Endothelial cell of coronary artery (primary cell): Measurements from ENCODE around the gene STMN1. TPM values are rescaled to one million over a fixed set of nuclear protein-coding genes. Genes with fewer than 3 reads are reported as not detected.

Experiments
- total RNA-seq: library from RNA; depleted of rRNA; stranded (reverse); fragments of >200 nt; gene quantifications from 2 replicates; pipeline ENCODE4 v1.2.3, GENCODE V29; 2014

STMN1 gene
- total RNA-seq = 79.3 and 178 TPM in 2 replicates

DNA sequence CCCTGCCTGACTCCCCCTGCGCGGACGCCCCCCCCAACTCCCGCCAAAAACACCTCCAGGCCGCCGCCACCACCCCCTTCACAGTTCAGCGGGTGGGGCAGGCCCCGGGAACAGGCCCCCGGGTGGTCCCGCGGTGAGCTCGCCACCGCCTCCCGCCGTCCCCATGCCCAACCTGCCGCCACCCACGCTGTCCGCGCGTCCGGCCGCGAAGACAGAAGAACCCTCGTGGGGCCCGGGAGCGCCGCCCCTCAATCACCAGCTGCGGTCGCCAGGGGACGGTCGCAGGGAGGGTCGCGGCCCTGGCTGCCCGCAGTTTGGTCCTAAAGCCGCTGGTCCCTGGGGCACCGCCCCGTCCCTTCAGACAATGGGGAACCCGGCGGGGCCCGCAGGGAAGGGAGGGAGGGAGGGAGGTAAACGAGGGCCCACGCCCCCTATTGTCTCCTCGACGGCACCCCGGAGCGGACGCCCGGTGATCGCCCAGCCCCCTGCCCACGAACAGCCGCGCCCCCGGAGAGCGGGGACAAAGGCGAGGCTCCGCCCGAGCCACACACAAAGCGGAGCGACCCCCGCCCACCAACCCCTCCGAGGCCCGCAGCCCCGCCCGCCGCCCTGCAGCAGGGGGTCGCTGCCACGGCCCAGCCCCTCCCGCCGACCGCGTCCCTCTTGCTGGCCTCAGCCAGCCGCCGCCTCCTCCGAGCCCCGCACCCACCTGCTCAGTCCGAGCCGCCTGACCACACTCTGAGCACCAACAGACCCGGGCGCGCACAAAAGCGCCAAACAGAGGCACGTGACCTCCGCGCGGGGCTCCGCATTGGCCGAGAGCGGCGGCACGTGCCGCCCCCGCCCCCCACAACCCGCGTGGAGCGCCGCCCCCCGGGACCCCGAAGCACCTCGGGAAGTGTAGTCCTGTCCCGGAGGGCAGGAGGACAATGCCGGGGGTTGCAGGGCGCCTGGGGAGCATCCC, at the start of gene STMN1:
TSS of gene STMN1 (minus strand) at position 740 of the 964 bp plus-strand sequence. CDS start 1,743 bp downstream, outside the sequence.

GRCh38 chr1:25875154-25875855, 30.9 kb downstream of the STMN1 start, which contains the start of gene PAQR7:
PAQR7 (minus strand) TSS chr1:25875708; CDS start chr1:25863839, 11,869 bp downstream.

DNA sequence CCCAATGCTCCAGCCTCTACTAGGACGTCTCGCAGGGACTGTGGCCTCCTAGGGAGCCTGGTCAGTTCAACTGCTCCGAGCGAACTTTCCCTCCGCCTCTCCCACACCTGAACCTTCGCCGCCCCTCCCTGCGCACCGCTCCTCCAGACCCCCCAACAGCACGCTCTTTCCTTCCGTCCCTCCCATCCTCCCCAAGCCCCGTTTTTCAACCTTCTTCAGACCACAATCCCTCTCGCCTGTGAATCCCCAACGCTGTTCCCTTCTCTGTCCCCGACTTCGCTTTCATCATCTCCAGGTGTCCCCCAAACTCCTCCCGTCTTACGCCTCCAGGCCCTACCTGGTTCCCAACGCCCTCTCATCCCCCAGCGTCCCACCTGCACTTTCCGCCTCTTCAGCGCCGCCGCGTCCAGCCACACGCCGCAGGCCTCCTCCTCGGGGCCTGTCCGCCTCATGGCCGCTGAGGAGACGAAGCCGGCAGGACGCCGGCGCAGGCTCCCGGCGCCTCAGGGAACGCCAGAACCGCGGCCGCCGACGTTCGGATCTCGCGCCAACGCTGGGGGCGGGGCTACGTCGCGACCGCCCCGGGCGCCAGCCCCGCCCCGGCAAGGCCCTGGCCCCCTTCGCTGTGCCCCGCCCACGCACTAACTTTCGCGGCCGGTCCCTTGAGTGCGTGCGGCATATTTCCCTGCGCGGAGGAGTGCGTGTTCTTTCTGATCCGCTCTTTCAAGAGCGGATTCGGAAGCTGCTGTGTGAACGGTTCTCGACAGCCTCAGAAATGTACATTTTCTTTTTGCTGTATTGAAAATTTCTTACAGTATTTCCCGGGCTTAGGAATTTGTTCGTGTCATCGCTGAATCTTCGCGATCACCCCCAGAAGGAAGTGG, 47.1 kb downstream of the STMN1 start, which contains the start of gene AUNIP:
TSS of gene AUNIP (minus strand) at position 552 of the 884 bp plus-strand sequence. CDS start at position 452, 100 bp downstream.

Other genes starting within 250 kb of the STMN1 start
- 20.0 and 33.1 TPM in 2 replicates for gene SELENON, start 106.2 kb downstream of the STMN1 start, total RNA-seq
- gene MTFR1L, start 86.5 kb downstream of the STMN1 start, total RNA-seq = 21.6 and 22.8 TPM in 2 replicates
- 1.4 and 3.9 TPM in 2 replicates for gene AUNIP, start 47.0 kb downstream of the STMN1 start, total RNA-seq
- 5.5 and 7.0 TPM in 2 replicates for gene PAQR7, start 30.7 kb downstream of the STMN1 start, total RNA-seq
- gene PAFAH2, start 91.6 kb upstream of the STMN1 start, total RNA-seq = 4.6 and 5.7 TPM in 2 replicates
- not detected in 2 replicates for gene EXTL1, start 115.4 kb upstream of the STMN1 start, total RNA-seq
- not detected in 2 replicates for gene SLC30A2, start 139.7 kb upstream of the STMN1 start, total RNA-seq
- not detected in 2 replicates for gene TRIM63, start 161.2 kb upstream of the STMN1 start, total RNA-seq
- gene PDIK1L, start 205.4 kb upstream of the STMN1 start, total RNA-seq = 3.2 and 4.3 TPM in 2 replicates